ENCODE results near the gene NCAM1. TPM values are rescaled to one million over a fixed set of nuclear protein-coding genes. Genes with fewer than 3 reads are reported as not detected.

Gene NCAM1
- total RNA-seq, 1 donor from 2014 or later, result 1.8 TPM

DNA sequence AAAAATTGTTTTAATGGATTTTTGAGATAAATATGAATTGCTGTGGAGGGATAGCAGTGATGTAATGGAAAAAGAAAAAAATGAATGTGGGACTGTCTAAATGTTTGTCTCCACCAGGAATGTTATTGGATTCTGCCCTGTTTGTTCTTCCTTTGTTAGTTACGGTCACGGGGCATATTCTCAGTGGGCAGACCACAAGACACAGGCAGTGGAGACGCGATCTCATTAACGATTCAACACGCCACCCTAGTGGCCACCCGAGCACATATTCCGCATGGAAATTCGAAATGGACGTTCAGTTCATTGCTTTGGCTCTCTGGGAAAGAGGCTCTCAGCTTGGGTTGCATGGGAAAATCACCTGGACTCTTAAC lies 201.4 kb downstream of the NCAM1 start:
- no peak for DNase-seq (ENCODE audit: extremely low read depth, low read depth, low spot score)

DNA sequence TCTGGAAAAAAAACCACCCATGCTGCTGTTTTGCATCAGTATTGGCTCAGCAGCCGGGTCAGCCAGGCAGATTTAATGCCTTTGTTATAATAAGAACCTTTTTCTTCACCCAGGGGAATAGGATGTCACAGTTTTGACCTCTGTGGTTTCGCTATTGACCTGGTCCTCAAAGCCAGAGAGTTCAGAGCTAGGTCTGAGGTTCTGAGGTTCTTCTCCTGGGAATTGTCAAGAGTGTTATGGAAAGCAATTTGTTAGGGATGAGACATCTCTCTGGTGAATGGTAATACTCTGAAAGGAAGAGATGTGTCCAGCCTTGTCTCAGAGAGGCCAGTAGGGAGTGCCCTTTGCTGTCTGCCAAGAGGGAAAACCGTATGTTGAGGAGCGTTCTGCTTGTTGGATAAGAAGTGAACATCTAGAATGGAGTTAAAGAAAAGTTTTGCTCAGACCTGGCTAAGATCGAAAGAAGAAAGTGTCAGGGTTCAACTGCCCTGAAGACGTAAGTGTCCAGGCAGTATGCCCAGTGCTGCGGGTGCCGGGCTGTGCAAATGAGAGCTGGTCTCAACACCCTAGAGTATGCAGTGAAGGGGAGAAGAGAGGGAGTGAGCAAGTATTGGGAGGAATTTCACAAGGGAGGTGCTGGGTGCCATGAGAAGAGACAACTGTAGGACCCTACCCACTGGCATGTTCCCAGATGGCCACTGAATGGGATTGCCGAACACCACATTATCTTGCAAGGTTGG lies 202.2 kb downstream of the NCAM1 start:
- DNase-seq (ENCODE audit: extremely low read depth, low read depth, low spot score), result no peak

DNA sequence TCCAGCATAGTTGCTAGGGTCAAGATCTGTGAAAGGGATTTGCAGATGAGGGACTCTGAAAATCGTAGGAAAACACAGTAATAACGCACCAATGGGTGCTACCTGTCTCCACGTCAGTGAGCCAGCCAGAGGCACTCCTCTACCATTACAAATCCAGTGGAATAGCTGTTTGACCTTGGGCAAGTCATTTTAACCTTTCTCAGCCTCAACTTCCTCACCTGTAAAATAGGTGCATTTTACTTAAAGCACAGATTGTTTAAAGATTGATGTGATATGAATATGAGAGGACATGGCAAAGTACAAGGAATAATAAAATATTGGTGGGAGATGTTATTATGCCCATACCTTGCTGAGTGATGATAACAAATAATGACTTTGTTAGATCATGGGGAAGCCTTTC lies 205.1 kb downstream of the NCAM1 start:
- DNase-seq (ENCODE audit: extremely low read depth, low read depth, low spot score), result no peak

DNA sequence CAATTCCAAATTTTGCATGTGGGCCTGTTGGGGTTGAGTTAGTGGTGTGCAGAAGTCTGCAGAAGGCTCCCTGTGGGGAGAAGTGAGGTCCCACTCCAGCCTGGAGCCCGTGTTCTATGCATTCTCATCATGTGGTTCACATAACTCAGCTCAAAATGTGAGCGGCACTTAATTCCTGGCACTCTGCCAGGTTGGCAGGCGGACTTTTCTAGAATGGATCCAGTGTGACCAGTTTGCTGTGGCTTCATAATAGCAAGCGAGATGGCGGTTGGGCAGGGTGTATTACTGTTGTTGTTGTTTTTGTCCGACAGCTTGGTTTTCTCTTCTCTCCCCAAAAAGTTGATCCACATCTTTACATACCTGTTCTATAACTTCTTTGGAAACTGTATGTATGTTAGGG lies 206.4 kb downstream of the NCAM1 start:
- no peak for DNase-seq (ENCODE audit: extremely low read depth, low read depth, low spot score)

DNA sequence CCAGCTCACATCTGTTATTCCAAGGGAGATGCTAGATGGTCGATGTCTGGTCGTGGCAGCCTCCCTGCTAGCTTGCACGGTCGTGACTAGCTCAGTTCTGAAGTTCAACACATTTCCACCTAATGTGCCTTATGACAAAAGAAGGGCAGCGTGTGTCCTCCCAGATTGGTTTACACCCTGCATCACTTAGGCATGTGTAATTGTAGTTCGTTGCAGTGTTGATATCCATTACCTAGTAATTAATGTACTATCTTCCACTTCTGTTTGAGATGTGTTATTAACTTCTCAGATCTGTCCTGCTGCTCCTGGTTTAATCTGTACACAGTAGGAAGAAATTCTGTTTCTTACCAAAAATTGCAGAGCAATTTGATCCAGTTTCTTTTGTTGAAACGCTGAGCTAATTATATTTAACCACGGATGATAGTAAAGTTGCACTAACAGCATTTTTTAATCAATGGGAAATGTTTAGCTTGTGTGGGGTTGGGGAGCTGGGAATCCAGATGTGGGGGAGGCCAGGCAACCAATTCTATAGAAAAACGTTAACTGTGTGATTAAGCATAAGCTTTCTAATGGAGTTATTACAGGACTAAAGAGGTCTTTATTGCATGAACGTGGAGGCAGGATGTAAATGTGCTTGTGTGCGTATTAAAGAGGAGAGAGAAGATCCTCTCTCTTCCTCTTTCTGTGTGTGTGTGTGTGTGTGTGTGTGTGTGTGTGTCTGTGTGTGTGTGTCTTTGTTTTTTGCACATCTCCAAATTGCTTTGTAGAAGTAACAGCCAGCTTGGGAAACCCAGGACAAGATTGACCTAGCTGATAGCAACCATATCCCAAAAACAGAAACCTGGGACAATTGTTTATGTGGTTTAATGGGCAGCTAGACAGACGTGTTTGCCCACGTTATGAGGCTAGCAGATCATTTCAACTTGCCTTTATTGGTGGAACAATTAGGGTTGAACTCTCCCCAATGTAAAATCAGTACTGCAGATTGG lies 207.4 kb downstream of the NCAM1 start:
- no peak for DNase-seq (ENCODE audit: extremely low read depth, low read depth, low spot score)

DNA sequence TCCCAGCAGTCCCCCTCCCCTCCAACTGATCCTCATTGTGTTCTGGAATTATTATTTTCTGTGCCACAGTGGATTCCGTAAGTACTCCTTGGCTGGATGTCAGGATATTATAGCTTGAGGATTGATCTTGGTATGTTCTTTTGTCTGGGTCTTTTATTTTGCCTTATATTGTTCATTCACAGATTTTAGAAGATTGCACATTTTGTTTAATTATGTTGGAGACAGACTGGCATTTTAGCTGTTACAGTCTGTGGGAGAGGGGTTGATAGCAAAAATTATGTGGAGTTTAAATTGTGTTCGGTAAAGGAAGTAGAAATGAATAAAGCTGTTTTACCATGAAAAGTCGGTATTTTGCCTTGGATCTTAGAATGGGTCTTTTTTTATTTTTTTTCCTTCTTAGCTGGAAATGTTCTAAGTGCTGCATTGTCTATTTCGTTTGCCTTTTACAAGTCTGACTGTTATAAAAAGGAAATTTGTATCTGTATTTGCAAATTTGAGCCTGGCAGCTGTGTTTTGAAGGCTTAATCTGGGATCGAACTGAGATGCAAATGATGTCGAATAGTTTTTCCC lies 211.2 kb downstream of the NCAM1 start:
- no peak for DNase-seq (ENCODE audit: extremely low read depth, low read depth, low spot score)

DNA sequence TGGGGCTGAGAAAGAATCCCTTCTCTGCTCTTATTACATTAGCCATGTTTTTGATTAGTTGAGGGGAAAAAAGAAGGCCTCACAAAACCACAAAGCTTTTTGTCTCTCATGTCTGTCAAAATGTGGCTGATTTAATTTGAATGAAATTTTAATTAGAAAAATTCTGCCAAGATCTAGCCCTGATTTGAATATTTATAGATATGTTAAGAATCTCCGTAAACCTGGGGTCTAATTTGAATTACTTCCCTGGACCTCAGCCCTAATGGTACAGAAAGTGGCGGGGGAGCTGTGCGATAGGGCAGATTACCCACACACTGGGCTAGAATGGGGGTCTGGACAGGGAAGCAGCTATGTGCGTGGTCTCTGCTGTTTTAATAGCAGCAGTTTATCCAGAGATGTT lies 211.9 kb downstream of the NCAM1 start:
- no peak for DNase-seq (ENCODE audit: extremely low read depth, low read depth, low spot score)

DNA sequence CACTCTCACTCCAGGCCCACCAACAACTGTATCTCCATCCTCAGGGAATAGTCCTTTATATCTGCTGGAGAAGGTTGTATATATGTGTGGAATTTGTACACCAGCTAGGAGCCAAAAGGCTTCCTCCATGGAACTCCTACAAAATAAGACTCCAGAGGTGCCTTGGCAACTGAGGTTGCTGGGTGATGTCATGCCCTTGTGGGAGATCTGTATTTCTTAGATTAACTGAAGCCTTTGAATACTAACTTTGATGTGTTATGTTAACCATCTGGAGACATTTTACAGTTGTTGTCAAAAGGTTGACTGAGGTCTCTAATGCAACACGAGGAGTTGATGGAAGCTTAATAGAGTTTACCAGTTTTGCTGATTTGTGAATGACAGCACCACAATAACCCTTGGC lies 213.7 kb downstream of the NCAM1 start:
- DNase-seq (ENCODE audit: extremely low read depth, low read depth, low spot score), result no peak

DNA sequence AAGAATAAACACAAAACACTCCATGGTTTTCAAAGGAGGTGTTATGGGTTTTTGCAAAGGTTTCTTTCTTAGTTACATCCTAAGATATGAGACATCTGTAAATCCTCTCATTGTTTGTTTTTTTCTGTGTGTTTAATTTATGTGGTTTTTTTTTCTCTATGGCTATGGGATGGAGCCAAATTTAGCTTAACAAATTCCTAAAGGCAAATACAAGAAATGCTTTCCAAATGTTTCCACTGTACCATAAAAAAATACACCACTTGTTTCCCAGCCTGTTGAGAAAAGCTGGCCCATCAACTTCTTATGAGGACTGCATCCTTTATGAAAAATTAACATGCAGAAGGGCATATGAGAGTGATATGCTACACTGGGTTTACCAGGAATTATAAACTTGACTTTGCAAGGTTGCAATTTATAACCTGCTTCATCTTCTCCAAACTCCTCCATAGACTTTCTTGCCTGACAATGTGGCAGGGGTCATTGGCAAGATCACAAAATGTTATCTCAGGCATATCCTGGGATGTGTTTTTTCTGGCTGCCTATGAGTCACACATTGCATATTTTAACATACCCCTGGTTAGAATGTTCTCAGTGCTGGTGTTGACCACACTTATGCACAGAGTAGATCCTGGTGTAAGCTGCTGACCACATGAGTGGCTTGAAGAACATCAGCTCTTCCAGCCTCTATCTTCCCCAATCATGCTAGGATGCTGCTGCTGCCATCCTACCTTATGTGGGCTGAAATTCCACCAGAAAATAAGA lies 215.6 kb downstream of the NCAM1 start:
- no peak for DNase-seq (ENCODE audit: extremely low read depth, low read depth, low spot score)

DNA sequence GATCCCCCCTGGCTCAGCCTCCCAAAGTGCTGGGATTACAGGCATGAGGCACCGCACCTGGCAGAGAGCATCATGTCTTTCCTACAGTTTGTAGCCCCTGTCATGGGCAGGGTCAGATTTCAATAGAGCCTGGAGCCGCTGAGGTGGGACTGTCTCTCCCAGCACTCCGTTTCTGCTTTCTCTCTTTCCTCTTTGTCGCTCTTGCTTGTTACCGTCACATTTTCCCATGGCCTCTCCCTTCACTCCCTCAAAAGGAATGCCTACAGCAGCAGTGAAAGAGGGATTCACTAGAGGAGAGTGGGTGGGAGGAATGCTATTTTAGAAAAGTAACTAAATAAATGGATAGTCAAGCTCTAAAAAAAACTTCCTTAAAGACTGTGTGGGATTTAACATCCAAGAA lies 216.5 kb downstream of the NCAM1 start:
- no peak for DNase-seq (ENCODE audit: extremely low read depth, low read depth, low spot score)

DNA sequence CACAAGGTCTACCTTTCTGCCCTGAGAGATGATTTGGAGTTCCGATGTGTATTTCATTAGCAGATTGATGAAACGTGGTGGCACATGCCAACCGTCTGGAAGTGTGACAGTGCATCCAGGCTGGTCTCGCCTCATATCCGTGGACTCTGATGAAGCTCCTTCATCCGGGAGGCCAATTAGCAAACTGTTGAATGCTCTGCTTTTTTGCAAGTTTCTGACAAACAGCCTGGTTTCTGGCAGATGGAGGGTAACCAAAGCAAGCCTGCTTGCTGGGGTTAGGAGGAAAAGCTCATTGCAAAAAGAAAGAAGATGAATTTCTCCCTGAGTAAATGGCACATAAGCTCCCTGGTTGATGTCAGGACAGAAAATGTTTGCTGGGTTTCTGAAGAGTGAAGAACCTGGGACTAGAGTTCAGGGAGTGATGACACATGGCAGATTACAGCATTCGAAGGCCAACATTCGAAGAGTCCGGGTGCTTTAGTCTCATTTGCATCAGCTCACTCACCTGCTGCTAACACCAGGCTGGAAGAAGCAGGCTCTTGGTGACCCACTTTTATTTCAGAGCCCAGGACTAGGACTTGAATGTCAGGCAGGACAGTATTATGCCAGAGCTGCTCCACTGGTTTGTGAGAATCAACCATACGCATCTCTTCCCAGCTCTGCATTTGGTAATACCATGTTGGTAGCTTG lies 217.3 kb downstream of the NCAM1 start:
- DNase-seq (ENCODE audit: extremely low read depth, low read depth, low spot score), result no peak

DNA sequence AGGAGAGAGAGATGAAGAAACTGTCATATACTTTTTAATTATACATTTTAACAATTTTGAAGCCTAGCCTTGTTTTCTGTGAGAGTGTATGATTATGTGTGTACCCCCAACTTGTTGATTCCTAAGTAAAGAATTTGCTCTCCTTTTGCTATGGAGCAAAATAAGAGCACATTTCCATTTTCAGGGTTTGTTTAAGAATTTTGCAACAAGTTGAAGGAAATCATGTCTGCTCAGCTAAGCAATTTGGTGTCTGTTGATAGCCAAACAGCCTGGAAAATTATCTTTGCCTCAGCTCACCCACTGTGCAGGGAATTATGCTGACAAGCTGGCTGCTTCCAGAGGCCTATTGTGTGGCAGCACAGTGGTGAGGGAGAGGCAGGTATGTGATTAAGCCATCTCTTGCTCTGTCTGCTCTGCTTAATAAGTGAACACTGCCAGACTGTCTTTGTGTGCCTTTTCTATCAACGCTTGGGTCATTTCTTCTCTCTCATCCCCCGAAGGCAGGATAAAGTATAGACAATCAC lies 218.0 kb downstream of the NCAM1 start:
- no peak for DNase-seq (ENCODE audit: extremely low read depth, low read depth, low spot score)

DNA sequence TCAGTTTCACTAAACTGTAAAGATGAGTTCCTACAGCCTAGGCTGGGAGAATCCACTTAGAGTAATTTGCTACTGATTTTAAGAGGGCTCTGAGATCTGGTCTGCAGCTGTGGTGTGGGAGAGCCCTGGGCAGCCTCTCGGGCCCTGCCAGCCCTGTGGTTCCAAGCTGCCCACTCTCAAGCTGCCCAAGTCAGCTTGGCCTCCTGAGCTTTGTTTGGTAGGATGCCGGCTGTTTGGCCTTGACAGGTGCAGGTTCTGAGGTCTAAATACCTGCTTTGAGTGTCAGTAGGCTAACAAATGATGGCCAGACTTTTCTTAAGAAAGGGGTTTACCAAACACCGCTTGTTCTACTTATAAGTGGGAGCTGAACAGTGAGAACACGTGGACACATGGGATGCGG lies 219.9 kb downstream of the NCAM1 start:
- no peak for DNase-seq (ENCODE audit: extremely low read depth, low read depth, low spot score)

DNA sequence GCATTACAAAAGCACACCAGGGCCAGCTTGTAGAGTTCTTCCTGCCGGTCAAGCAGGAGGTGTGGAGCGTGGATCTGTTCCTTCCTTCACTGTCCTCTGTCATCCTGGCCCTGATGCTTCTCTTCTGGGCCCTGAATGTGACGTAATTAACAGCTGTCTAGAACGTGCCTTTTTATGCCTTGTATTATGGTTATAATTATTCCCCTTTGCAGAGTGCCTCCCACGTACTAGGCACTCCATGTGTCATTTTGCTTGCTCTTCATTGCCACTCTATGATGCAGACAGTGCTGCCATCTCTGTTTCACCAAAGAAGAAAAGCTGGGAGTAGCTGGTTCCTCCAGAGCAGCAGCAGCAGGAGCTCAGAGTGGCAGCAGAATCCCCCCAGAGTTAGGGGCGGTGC lies 221.1 kb downstream of the NCAM1 start:
- no peak for DNase-seq (ENCODE audit: extremely low read depth, low read depth, low spot score)

DNA sequence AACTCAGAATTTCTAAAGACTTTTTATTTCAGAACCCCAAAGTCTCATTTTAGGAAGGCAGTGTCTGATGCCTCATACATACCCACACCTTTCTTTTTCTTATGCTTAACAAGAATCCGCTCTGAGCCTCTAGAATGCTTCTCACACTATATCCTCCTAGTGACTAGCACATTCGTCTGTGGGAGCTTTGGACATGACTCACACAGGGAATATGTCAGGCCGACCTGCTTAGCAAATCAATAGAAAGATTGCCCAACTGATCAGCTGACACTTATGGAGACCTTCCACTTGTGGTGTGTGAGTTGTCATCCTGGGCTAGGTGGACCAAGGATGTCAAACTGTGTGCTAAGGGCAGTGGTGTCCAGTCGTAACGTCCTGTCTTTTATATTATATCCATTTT lies 223.3 kb downstream of the NCAM1 start:
- DNase-seq (ENCODE audit: extremely low read depth, low read depth, low spot score), result no peak

DNA sequence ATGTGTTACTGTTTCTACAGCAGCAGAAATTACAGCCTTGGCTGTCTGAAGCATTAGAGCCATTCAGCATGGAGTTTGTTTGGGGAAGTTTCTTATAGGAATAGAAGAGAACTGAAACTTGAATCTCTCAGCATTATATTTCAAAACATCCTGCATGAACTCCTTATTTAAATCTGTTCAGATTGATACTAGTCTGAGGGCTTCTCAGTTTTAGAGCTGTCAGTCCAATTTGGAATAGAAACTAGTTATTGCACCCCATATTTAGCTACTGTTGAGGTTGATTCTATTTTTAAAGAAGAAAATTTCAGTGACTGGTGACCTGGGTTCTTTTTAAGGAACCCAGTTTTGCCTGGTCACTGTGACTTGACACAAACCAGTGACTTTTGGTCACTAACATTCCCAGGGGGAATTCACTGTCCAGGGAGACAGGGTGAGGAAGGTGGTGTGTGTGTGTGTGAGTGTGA lies 227.2 kb downstream of the NCAM1 start:
- DNase-seq (ENCODE audit: extremely low read depth, low read depth, low spot score), result no peak

DNA sequence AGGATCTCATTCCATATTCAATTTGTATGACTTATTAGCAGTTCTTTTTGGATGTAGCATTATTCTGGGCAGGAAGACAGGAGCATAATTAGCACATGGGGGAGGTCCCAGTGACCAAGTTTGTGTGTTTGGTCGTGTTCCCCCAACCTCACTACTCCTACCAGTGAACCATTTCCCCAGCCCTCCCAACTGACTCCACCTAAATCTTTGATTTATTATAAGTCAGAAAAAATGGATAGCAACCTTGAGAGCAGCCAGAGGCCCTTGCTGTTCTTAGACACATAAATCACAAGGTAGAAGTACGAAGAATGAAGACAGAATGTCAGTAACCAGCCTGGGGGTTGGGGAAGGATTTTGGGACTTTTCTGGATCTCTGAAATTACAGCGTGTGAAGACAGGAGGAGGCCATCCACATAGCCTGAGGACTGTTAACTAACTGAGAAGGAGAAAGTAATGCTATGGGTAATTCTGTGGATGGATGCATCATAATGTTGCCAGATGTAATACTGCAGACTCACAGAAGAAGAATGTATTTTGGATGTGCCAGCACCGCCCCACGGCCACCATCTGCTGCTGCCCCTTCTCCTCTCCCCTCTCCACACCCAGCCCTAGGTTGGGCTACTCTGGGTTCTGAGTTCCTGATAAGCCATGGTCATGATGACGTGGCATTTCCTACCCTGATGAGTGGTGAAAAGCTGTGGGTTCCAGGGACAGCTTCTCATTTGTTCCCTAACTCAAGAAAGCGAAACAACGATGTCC lies 228.9 kb downstream of the NCAM1 start:
- no peak for DNase-seq (ENCODE audit: extremely low read depth, low read depth, low spot score)

DNA sequence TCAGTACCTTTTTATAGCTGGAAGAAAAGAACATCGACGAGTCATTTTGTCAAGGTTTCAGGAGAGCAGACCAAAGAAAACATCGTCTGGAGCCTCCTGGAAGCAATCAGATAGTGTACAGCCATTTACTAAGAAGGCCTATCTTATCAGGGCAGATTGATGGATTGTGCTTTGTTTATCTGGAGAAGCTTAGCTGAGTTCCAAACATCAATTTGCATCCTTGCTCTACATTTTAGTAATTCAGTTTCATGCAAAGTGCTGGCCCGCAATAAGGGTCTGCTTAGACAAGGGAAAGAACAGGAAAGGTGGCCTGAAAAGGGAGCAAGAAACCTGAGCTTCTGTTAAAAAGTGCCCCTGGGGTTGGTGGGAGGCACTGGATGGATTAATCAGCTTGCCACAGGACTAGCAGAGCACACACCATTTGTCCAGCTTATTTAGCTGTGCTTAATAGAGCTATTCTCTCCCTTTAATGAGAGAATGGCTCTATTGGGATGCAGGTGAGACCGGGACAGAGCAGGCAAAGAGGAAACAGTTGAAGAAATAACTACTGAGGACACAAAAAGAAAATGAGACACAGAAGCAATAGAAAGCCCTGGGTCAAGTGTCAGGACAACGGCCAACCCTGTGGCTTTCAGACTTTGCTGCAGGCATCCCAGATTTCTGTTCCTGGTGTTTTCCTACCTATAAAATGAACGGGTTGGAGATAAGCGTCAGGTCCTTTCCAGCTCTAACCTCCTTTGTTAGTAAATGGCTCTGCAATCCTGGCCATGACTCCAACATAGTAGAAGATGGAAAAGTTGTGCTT lies 231.1 kb downstream of the NCAM1 start:
- DNase-seq (ENCODE audit: extremely low read depth, low read depth, low spot score), result no peak
